ENCODE measurements around the gene ZNF417. TPM values are rescaled to one million over a fixed set of nuclear protein-coding genes. Genes with fewer than 3 reads are reported as not detected.

ZNF417 gene
- polyA plus RNA-seq, 2 of the 4 experiments (the other 2 are of a cell fraction) = 5.9 to 8.0 TPM

Other genes with a start within 250 kb of the ZNF417 start
- 0.04 TPM in 1 of 2 replicates, not detected in the other for gene ZSCAN4, start 247.7 kb downstream of the ZNF417 start, polyA plus RNA-seq (2011; rRNA removed)
- not detected in 3 replicates for gene ZSCAN4, start 247.7 kb downstream of the ZNF417 start, polyA plus RNA-seq (2017; fragmentation: RNase III; extraction: RNeasy Plus Mini Kit Qiagen cat#74134 plus additional on column Dnase treatment)
- 8.2 and 8.4 TPM in 2 replicates for gene ZNF551, start 234.6 kb downstream of the ZNF417 start, polyA plus RNA-seq (2011; rRNA removed)
- 4.2 to 6.0 TPM (median 4.3 TPM) in 3 replicates for gene ZNF551, start 234.6 kb downstream of the ZNF417 start, polyA plus RNA-seq (2017; fragmentation: RNase III; extraction: RNeasy Plus Mini Kit Qiagen cat#74134 plus additional on column Dnase treatment)
- gene ZNF154, start 207.4 kb downstream of the ZNF417 start, polyA plus RNA-seq (2011; rRNA removed) = not detected in 2 replicates
- not detected in 3 replicates for gene ZNF154, start 207.4 kb downstream of the ZNF417 start, polyA plus RNA-seq (2017; fragmentation: RNase III; extraction: RNeasy Plus Mini Kit Qiagen cat#74134 plus additional on column Dnase treatment)
- gene ZNF671, start 189.0 kb downstream of the ZNF417 start, polyA plus RNA-seq (2011; rRNA removed) = 1.4 and 1.5 TPM in 2 replicates
- 0.85 to 1.1 TPM (median 1.0 TPM) in 3 replicates for gene ZNF671, start 189.0 kb downstream of the ZNF417 start, polyA plus RNA-seq (2017; fragmentation: RNase III; extraction: RNeasy Plus Mini Kit Qiagen cat#74134 plus additional on column Dnase treatment)
- gene ZNF776, start 169.8 kb downstream of the ZNF417 start, polyA plus RNA-seq (2011; rRNA removed) = 9.3 and 10.5 TPM in 2 replicates
- gene ZNF776, start 169.8 kb downstream of the ZNF417 start, polyA plus RNA-seq (2017; fragmentation: RNase III; extraction: RNeasy Plus Mini Kit Qiagen cat#74134 plus additional on column Dnase treatment) = 5.3 to 7.0 TPM (median 6.1 TPM) in 3 replicates
- 8.1 and 8.2 TPM in 2 replicates for gene ZNF586, start 146.9 kb downstream of the ZNF417 start, polyA plus RNA-seq (2011; rRNA removed)
- gene ZNF586, start 146.9 kb downstream of the ZNF417 start, polyA plus RNA-seq (2017; fragmentation: RNase III; extraction: RNeasy Plus Mini Kit Qiagen cat#74134 plus additional on column Dnase treatment) = 7.1 to 8.5 TPM (median 7.3 TPM) in 3 replicates
- gene ZNF552, start 101.7 kb downstream of the ZNF417 start, polyA plus RNA-seq (2011; rRNA removed) = 5.7 and 5.8 TPM in 2 replicates
- 6.0 to 7.2 TPM (median 6.5 TPM) in 3 replicates for gene ZNF552, start 101.7 kb downstream of the ZNF417 start, polyA plus RNA-seq (2017; fragmentation: RNase III; extraction: RNeasy Plus Mini Kit Qiagen cat#74134 plus additional on column Dnase treatment)
- gene ZNF587B, start 86.3 kb downstream of the ZNF417 start, polyA plus RNA-seq (2011; rRNA removed) = 14.2 and 14.9 TPM in 2 replicates
- gene ZNF587B, start 86.3 kb downstream of the ZNF417 start, polyA plus RNA-seq (2017; fragmentation: RNase III; extraction: RNeasy Plus Mini Kit Qiagen cat#74134 plus additional on column Dnase treatment) = 13.2 to 15.8 TPM (median 14.1 TPM) in 3 replicates
- gene ZNF587, start 66.7 kb downstream of the ZNF417 start, polyA plus RNA-seq (2011; rRNA removed) = 12.1 and 17.2 TPM in 2 replicates
- gene ZNF587, start 66.7 kb downstream of the ZNF417 start, polyA plus RNA-seq (2017; fragmentation: RNase III; extraction: RNeasy Plus Mini Kit Qiagen cat#74134 plus additional on column Dnase treatment) = 10.2 to 11.2 TPM (median 10.7 TPM) in 3 replicates
- gene ZNF814, start 27.6 kb downstream of the ZNF417 start, polyA plus RNA-seq (2011; rRNA removed) = 5.5 and 6.9 TPM in 2 replicates
- 2.1 to 3.0 TPM (median 2.6 TPM) in 3 replicates for gene ZNF814, start 27.6 kb downstream of the ZNF417 start, polyA plus RNA-seq (2017; fragmentation: RNase III; extraction: RNeasy Plus Mini Kit Qiagen cat#74134 plus additional on column Dnase treatment)
- 2.8 and 3.2 TPM in 2 replicates for gene ZNF418, start 18.8 kb upstream of the ZNF417 start, polyA plus RNA-seq (2011; rRNA removed)
- 1.8 to 3.0 TPM (median 2.2 TPM) in 3 replicates for gene ZNF418, start 18.8 kb upstream of the ZNF417 start, polyA plus RNA-seq (2017; fragmentation: RNase III; extraction: RNeasy Plus Mini Kit Qiagen cat#74134 plus additional on column Dnase treatment)
- gene ZNF256, start 31.1 kb upstream of the ZNF417 start, polyA plus RNA-seq (2011; rRNA removed) = 2.5 and 2.9 TPM in 2 replicates
- gene ZNF256, start 31.1 kb upstream of the ZNF417 start, polyA plus RNA-seq (2017; fragmentation: RNase III; extraction: RNeasy Plus Mini Kit Qiagen cat#74134 plus additional on column Dnase treatment) = 1.4 to 1.7 TPM (median 1.6 TPM) in 3 replicates
- gene C19orf18, start 57.9 kb upstream of the ZNF417 start, polyA plus RNA-seq (2011; rRNA removed) = 0.13 and 0.15 TPM in 2 replicates
- gene C19orf18, start 57.9 kb upstream of the ZNF417 start, polyA plus RNA-seq (2017; fragmentation: RNase III; extraction: RNeasy Plus Mini Kit Qiagen cat#74134 plus additional on column Dnase treatment) = 0.17 to 0.25 TPM in 2 of 3 replicates, not detected in the other
- 4.8 and 5.1 TPM in 2 replicates for gene ZNF606, start 86.2 kb upstream of the ZNF417 start, polyA plus RNA-seq (2011; rRNA removed)
- 4.5 to 5.1 TPM (median 4.5 TPM) in 3 replicates for gene ZNF606, start 86.2 kb upstream of the ZNF417 start, polyA plus RNA-seq (2017; fragmentation: RNase III; extraction: RNeasy Plus Mini Kit Qiagen cat#74134 plus additional on column Dnase treatment)
- gene ZSCAN1, start 117.4 kb upstream of the ZNF417 start, polyA plus RNA-seq (2011; rRNA removed) = not detected in 2 replicates
- not detected in 3 replicates for gene ZSCAN1, start 117.4 kb upstream of the ZNF417 start, polyA plus RNA-seq (2017; fragmentation: RNase III; extraction: RNeasy Plus Mini Kit Qiagen cat#74134 plus additional on column Dnase treatment)
- gene ZNF135, start 142.7 kb upstream of the ZNF417 start, polyA plus RNA-seq (2011; rRNA removed) = not detected in 2 replicates
- not detected in 3 replicates for gene ZNF135, start 142.7 kb upstream of the ZNF417 start, polyA plus RNA-seq (2017; fragmentation: RNase III; extraction: RNeasy Plus Mini Kit Qiagen cat#74134 plus additional on column Dnase treatment)
- gene ZSCAN18, start 181.6 kb upstream of the ZNF417 start, polyA plus RNA-seq (2011; rRNA removed) = 2.2 and 2.9 TPM in 2 replicates
- gene ZSCAN18, start 181.6 kb upstream of the ZNF417 start, polyA plus RNA-seq (2017; fragmentation: RNase III; extraction: RNeasy Plus Mini Kit Qiagen cat#74134 plus additional on column Dnase treatment) = 2.3 to 3.3 TPM (median 2.6 TPM) in 3 replicates
- 5.7 and 6.2 TPM in 2 replicates for gene ZNF329, start 234.2 kb upstream of the ZNF417 start, polyA plus RNA-seq (2011; rRNA removed)
- gene ZNF329, start 234.2 kb upstream of the ZNF417 start, polyA plus RNA-seq (2017; fragmentation: RNase III; extraction: RNeasy Plus Mini Kit Qiagen cat#74134 plus additional on column Dnase treatment) = 2.7 to 2.8 TPM (median 2.8 TPM) in 3 replicates

All from A549 (cell line).